GM18508 (cell line): ENCODE results near the gene ASB16.
"Not testable (repeated sequence)": the region's sequence is repeated elsewhere in the genome, so short reads cannot be mapped to it uniquely, and the experiment has no call there.

Source experiments
- ATAC-seq: cut with Tn5 transposase; IDR thresholded peaks from one replicate; pipeline ENCODE4 v1.9.1; 2021; ENCODE audit warnings: moderate number of reproducible peaks; ENCODE audit not compliant: insufficient read depth, unreplicated experiment

Gene ASB16

DNA sequence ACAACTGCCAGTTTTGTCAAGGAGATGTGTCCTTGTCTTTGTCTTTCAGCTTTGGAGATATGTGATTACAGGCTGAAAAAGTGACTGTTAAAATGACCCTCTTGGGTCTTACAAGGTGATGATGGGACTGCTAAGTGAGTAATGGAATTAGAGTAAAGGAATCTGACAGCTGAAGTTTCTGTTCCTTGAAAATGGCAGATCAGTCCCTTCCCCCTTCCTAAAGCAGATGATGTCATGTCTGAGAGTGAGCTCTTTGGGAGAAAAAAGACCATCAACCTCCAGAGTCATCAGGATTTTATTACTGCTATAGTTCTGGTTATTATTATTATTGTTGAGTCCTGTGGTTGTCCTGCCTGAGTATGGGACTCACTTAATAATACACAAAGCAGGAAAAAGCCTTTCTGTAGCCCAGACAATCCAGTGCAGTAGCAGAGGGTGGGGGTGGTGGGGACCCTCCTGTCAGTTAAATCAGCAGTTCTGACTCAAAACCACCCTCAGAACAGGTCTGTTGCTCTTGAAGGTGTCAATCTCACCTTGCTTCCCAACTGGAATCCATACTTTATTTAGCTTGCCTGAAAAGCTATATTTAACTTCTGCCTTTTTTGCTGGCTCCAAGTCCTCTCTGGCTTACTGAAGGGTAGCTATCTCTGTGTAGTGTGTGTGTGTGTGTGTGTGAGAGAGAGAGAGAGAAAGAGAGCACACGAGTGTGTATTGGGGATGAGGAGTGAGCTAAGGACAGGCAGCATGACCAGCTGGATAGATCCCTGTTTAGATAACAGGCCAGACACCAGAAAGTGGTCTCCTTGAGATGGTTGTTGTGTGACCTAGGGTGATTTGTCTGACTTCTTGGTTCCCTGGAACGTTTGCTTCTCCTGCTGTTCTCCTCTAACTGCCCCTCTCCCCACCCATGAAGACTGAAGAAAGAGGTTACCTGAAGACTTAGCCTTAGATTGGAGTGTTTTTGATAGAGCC lies 23.8 kb upstream of the ASB16 start:
- no peak for ATAC-seq

DNA sequence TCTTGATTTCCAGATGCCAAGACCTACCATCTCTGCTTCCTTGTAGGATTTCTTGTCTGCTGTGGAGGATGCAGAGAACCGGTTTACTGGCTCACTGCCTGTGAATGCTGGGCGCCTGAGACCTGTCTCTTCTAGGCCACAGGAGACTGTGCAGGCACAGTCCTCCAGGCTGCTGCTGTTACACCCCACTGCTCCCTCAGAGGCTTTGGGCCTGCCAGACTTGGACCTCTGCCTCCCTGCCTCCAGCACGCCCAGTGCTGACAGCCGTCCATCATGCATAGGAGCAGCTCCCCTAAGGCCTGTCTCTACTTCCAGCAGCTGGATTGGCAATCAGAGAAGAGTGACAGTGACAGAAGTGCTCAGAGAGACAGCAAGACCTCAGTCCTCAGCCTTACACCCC lies 22.7 kb upstream of the ASB16 start:
- ATAC-seq = no peak

DNA sequence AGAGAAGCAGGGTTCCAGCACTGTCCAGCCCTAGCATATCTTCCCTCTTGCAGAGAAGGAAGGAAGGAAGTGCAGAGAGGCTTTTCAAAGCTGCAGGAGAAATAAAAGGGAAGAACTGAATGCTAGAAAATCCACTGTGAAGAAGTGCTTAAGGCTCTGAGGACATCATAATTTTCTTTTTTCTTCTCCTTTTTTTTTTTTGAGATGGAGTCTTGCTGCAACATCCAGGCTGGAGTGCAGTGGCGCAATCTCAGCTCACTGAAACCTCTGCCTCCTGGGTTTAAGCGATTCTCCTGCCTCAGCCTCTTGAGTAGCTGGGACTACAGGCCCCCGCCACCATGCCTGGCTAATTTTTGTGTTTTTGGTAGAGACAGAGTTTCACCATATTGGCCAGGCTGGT lies 21.4 kb upstream of the ASB16 start:
- not testable (repeated sequence) for ATAC-seq

DNA sequence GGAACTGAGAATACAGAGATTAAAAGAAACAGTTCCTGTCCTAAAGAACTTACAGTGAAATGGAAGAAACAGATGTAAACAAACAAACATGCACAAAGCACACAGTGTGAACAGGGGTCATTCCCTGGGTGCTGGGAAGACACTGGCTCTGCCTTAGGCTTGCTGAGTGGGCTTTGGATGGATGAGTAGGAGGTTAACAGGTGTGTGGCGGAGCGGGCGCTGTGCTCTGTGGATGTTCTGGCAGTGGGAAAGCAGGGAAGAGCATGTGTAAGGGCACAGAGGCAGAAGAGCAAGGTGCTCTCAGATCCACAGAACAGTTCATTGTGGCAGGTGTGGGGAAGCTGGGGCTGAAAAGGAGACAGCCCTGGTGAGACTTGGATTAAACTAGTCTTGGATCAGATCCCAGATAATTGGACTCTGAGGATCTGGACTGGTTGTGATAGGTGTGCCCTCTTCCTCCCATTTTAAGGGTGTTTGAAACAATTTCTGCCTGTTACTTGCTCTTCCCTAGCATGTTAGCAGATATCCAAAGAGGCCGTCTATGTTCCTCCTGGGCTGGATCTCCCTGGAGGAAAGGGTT lies 20.7 kb upstream of the ASB16 start:
- ATAC-seq = no peak

DNA sequence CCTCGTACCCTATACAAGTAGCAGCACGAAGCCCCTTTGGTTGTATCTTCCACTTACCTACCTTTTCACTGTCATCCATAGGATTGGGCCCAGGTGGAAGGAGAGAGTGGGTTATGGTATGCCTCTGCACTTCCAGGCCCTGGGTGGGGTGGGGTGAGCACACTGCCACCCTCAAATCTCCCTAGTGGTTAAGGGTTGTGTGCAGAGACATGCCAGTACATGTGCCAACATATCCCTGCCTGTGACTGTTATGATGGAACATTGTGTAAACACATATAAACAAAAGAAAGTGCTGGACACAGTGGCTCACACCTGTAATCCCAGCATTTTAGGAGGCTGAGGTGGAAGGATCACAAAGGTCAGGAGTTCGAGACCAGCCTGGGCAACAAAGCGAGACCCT lies 17.6 kb upstream of the ASB16 start:
- no peak for ATAC-seq

DNA sequence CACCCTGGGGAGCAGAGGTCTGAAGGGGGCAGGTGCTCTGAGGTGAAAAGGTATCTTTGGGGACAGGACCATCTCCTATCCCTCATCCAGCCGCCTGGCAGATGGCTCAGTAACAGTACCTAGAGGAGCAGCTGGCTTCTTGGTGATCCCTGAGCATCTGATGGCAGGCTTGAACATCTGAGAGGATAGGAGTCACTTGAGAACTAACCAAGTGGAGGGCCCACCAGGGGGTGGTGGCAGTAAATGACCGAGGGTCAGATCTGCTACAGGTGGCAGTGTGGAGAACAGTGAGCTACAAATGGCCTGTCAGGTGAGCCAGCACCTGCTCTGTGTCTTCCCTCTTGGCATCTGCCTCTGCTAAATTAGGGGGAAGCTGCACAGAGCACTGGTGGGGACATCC lies 15.0 kb upstream of the ASB16 start:
- no peak for ATAC-seq

DNA sequence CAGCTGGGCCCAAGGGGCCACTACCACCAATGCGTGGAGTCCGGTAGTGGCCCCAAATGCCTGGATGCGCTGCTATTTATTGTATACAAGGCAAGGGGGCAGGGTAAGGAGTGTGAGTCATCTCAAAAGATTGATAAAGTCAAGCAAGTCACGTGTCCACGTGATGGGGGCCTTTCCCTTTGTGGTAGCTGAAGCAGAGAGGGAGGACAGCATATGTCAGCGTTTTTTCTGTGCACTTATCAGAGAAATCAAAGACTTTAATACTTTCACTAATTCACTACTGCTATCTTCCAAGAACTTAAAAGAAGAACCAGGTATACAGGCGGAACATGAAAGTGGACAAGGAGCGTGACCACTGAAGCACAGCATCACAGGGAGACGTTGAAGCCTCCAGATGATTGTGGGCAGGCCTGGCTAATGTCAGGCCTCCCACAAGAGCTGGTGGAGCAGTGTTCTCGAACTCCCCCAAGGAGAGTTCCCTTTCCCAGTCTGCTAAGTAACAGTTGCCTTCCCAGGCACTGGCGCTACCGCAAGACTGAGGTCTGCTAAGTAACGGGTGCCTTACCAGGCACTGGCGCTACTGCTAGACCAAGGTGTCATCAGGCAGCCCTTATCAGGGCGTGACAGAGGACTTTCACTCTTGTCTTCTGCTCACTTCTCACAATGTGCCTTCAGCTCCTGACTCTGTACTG lies 10.8 kb upstream of the ASB16 start:
- no peak for ATAC-seq

DNA sequence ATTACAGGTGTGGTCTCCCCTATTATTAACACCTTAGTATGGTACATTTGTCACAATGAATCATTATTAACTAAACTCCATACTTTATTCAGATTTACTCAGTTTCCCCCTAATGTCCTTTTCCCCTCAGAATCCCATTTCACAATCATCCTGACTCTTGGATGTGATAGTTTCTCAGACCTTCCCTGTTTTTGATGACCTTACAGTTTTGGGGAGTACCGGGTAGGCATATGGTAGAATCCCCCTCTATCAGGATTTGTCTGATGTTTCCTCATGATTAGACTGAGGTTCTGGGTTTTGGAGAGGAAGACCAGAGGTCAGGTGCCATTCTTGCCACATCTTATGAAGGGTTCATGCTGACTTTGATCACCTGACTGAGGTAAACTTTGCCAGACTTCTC lies 6.0 kb upstream of the ASB16 start:
- ATAC-seq = no peak

DNA sequence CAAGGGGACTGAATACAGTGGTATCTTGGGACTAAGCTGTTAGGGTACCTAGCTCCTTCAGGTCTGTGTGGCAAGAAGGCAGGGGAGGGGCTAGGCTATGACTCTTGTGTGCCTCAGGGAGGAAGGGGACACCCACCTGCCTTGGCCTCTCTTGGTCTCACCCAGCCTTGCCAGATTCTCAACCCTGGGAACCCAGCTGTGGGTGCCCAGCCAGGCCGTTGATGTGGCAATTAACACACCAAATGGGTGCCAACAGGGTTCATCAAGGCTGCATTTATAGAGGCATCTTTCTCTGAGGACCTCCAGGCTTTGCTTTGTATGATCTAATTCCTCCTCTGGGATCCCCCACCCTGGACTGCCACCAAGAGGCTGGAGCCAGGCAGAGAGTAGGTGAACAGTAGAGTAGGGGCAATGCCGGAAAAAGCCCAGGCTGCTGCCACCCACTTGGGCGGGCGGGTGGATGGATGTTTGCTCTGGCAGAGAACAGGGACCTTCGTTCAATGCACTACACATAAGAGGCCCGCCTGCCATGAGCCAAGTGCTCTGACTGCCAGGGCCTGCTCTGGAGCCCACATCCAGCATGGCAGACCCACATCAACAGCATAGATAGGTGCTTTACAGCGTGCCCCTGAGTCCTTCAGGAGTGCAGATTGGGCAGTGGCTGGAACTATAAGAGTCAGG lies 3.2 kb upstream of the ASB16 start:
- no peak for ATAC-seq

DNA sequence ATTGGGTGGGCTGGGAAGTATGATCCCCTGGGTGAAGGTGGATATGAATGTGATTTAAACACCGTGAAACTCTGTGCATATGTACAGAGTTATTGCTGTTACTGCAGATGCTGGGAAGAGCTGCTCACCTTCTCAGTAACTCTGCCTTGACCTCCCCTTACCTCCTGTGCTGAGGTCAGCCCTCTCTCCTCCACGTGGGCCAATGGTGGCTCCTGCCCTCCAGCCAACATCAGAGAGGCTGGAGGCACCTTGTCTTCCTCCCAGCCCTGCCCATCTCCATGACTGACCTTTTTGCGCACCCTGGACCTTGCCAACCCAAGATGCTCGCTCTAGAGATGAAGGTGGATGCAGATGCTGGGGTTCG lies 387 bp upstream of the ASB16 start:
- no peak for ATAC-seq

DNA sequence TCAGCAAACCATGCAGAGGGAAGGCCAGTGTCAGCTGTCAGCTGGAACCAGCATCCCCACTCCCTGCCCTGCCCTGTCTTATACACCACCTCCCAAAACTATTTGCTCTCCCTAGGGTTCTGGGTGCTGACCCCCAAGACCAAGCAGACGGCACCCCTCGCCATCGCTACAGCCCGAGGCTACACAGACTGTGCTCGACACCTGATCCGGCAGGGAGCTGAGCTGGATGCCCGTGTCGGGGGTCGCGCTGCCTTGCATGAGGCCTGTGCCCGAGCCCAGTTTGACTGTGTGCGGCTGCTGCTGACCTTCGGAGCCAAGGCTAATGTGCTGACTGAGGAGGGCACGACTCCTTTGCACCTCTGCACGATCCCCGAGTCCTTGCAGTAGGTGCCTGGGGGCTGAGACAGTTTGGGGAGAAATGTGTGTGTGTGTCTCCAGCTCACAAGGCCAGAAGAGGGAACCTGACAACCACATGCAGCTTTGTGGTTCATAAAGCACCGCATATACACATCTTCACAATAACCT lies 1.5 kb downstream of the ASB16 start:
- ATAC-seq = no peak

DNA sequence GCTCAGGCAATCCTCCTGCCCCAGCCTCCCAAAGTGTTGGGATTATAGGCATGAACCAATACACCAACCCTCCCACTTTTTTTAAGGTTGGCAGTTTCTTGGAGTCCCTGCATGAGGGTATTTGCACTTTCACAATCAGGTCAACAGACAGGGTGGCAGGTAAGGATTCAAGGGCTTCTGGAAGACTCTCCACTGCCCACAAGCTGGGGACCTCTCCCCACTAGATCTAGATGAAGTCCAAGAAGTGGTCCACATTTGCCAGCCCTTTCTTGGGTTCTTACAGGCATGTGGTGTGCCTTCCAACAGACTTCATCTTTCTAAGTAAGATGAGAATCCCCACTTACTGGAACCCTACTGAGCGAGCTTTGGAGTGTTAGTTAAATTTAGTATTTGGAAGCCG lies 3.9 kb downstream of the ASB16 start:
- ATAC-seq = no peak

DNA sequence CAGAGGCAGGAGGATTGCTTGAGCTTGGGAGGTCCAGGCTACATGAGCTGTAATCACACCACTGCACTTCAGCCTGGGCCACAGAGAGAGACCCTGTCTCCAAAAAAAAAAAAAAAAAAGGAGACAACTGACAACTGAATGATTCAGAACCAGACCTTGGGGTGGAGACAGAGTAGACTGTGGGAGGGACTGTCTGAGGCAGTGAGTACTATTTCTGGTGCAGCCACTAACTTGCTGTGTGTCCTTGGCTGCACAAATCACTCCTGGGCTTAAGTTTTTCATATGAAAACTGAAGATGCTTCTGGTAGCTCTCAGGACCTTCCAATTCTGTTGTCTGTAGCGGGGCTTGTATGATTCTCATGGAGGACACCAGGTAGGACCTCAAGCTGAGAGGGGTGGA lies 5.8 kb downstream of the ASB16 start:
- ATAC-seq = no peak

DNA sequence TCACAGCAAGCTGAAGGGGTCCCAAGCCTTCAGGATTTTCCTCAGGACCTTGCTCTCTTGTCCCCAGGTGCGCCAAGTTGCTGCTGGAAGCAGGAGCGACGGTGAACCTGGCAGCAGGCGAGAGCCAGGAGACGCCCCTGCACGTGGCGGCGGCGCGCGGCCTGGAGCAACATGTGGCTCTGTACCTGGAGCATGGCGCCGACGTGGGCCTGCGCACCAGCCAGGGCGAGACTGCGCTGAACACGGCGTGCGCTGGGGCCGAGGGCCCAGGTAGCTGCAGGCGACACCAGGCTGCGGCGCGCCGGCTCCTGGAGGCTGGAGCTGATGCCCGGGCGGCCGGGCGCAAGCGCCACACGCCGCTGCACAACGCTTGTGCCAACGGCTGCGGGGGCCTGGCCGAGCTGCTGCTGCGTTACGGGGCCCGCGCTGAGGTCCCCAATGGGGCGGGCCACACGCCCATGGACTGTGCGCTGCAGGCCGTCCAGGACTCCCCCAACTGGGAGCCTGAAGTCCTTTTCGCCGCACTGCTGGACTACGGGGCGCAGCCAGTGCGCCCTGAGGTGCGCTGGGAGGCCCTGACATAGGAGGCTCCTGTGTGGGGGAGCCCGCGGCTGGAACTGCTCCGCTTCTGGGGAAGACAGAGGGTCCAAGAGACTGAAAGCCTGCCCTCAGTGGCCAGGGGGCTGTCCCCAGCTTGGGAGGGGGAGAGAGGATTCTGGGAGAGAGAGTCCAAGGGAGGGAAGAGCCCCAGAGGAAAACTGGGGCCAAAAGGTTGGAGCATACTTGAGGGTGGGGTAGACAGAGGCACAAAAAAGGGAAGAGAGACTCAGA lies 6.4 kb downstream of the ASB16 start:
- no peak for ATAC-seq

DNA sequence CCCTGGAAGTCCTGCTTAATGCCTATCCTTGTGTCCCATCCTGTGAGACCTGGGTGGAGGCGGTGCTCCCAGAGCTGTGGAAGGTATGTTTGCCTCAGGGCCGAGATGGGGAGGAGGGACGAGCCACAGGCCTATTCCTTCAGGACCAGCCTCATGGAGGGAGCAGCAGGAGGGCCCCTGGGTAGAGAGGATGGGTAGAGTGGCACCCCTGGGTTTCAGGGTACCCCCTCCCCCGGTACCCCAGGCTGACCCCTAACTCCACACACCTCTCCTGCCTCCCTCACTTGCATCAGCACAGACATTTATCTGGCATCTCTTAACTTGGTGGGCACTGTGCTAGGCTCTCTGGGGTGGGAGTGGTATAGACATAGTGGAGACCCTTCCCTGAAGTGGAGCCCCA lies 7.1 kb downstream of the ASB16 start:
- no peak for ATAC-seq

DNA sequence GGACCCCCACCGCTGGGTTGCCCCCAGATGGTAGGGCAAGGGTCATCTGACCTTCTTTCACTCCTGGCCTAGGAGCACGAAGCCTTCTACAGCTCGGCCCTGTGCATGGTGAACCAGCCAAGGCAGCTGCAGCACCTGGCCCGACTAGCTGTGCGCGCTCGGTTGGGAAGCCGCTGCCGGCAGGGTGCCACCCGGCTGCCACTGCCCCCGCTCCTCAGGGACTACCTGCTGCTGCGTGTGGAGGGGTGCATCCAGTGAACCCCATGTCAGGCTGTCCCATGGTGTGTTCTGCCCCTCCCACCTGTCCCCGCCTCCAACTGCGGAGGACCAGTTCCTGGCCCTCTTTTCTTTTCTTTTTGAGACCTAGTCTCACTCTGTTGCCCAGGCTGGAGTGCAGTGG lies 7.6 kb downstream of the ASB16 start:
- ATAC-seq = no peak

DNA sequence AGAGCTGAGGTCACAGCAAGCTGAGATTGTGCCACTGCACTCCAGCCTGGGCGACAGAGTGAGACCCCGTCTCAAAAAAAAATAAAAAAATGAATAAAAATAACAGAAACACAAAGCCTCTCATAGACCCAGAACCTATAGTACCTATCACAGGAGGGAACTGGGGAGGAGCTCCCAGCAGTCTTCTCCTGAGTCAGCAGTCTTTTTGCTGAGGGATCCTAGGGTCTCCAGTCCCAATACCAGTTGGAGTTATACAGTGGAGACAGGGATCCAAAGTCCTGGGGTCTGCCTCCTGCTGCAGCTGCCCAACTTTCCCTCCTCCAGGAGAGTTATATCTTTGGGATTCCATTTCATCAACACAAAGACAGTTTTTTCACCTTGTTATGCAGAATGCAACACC lies 12.5 kb downstream of the ASB16 start:
- no peak for ATAC-seq

DNA sequence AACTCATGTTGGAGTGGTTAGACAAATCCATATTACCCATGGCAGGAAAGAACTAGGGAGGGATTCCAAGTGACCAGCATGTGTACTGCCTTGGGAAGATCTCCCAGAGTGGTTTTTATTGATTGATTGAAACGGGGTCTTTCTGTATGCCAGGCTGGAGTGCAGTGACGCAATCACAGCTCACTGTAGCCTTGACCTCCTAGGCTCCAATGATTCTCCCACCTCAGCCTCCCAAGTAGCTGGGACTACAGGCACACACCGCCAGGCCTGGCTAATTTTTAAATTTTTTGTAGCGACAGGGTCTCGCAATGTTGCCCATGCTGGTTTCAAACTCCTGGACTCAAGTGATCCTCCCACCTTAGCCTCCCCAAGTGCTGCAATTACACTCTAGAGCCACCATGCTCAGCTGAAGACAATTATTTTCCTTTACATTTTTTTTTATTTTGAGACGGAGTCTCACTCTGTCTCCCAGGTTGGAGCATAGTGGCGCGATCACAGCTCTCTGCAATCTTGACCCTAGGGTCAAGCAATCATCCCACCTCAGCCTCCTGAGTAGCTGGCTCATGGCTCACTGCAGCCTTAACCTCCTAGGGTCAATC lies 13.8 kb downstream of the ASB16 start:
- no peak for ATAC-seq
